Lung (tissue), 10 donors: Measurements from ENCODE around the gene RUBCN. TPM values are rescaled to one million over a fixed set of nuclear protein-coding genes. Genes with fewer than 3 reads are reported as not detected.
A peak's percentile ranks its signal among the peaks of the same experiment; 100 is the strongest.
"Not testable (repeated sequence)": the region's sequence is repeated elsewhere in the genome, so short reads cannot be mapped to it uniquely, and the experiment has no call there.

Source experiments
- ATAC-seq: fragments of 200-7000 bp; cut with Tn5 transposase; one replicate; pipeline ENCODE4 v1.9.1; 2020; ENCODE audit warnings: moderate number of reproducible peaks; ENCODE audit not compliant: insufficient read depth, low FRiP score
- DNase-seq, 3 donors: peaks; one replicate each; pipeline ENCODE4 v3.0.0-alpha.2; 2013 to 2017
- H3K27ac ChIP-seq, 2 donors: one replicate each; pipeline ENCODE4 v1.5.1; 2013; ENCODE audit warnings: mild to moderate bottlenecking in 2 of 2, moderate library complexity in 2 of 2, control low read depth in 1 of 2, inconsistent platforms in 1 of 2, low read depth in 1 of 2, low read length in 1 of 2
- H3K27me3 ChIP-seq, 3 donors: one replicate each; pipeline ENCODE4 v1.5.1; 2013; ENCODE audit warnings: low read length in 2 of 3; ENCODE audit not compliant: control insufficient read depth in 3 of 3, insufficient read depth in 3 of 3
- H3K36me3 ChIP-seq, 4 donors: one replicate each; pipeline ENCODE4 v1.5.1; 2013; ENCODE audit warnings: low read length in 4 of 4, mild to moderate bottlenecking in 1 of 4, moderate library complexity in 1 of 4; ENCODE audit not compliant: control insufficient read depth in 4 of 4, insufficient read depth in 4 of 4
- H3K4me1 ChIP-seq, 5 donors: one replicate each; pipeline ENCODE4 v1.5.1; 2013; ENCODE audit warnings: low read length in 5 of 5, mild to moderate bottlenecking in 2 of 5, moderate library complexity in 1 of 5; ENCODE audit not compliant: control insufficient read depth in 5 of 5, insufficient read depth in 5 of 5
- H3K4me3 ChIP-seq: one replicate; pipeline ENCODE4 v1.5.1; 2013; ENCODE audit warnings: mild to moderate bottlenecking, control low read depth, moderate library complexity
- H3K9ac ChIP-seq, 2 donors: one replicate each; pipeline ENCODE4 v1.5.1; 2013; ENCODE audit warnings: low read length in 2 of 2, control low read depth in 1 of 2; ENCODE audit not compliant: insufficient read depth in 1 of 2
- H3K9me3 ChIP-seq, 4 donors: one replicate each; pipeline ENCODE4 v1.5.1; 2013; ENCODE audit warnings: low read length in 3 of 4, mild to moderate bottlenecking in 1 of 4, moderate library complexity in 1 of 4; ENCODE audit not compliant: control insufficient read depth in 4 of 4, insufficient read depth in 3 of 4
- WGBS, 2 donors: extraction: QIAGEN DNeasy Blood & Tissue Kit; methylation state at CpG; one replicate each; pipeline ENCODE4 v1.1.7; 2013; 5-methylcytosine and 5-hydroxymethylcytosine counted together
- polyA plus RNA-seq, 2 donors: library from polyadenylated mRNA; stranded (reverse); fragments of 200-250 nt; gene quantifications; one replicate each; pipeline ENCODE4 v1.2.1, GENCODE V29; 2013
- total RNA-seq, 2 donors: library from RNA; depleted of rRNA in 1 of 2; stranded (reverse); fragments of >200 nt in 1 of 2; gene quantifications; one replicate each; pipeline ENCODE4 v1.2.1, GENCODE V29; 2014 to 2021
- donor health status: Bipolar disorder and iron deficiency.
- donor health status: healthy.
- donor health status: DM: yes; HTN: yes; CAD: no.

The RUBCN gene
- total and polyA plus RNA-seq, 4 donors: 11.9 to 34.1 (median 16.3) TPM

GRCh38 chr3:197658706-197659105 is 78.0 kb downstream of the RUBCN start:
- not testable (repeated sequence) for H3K36me3 ChIP-seq, DNase-seq, H3K27ac ChIP-seq, H3K4me1 ChIP-seq, H3K9ac ChIP-seq, H3K4me3 ChIP-seq, H3K27me3 ChIP-seq, ATAC-seq, H3K9me3 ChIP-seq
- 79 to 91% methylated on average over 12 to 13 of the region's 13 CpGs for WGBS, 2 donors

GRCh38 chr3:197657541-197658292 is 79.0 kb downstream of the RUBCN start:
- H3K36me3 ChIP-seq, H3K27me3 ChIP-seq, H3K27ac ChIP-seq, H3K9ac ChIP-seq, H3K9me3 ChIP-seq, ATAC-seq, H3K4me3 ChIP-seq, DNase-seq, H3K4me1 ChIP-seq: not testable (repeated sequence)
- 90 to 93% methylated on average over 16 to 21 of the region's 30 CpGs for WGBS, 2 donors

GRCh38 chr3:197656960-197657359 is 79.7 kb downstream of the RUBCN start:
- H3K9ac ChIP-seq, H3K27me3 ChIP-seq, H3K9me3 ChIP-seq, H3K36me3 ChIP-seq, H3K27ac ChIP-seq, DNase-seq, H3K4me3 ChIP-seq, ATAC-seq, H3K4me1 ChIP-seq: not testable (repeated sequence)
- 90 to 91% methylated on average over 10 to 11 of the region's 12 CpGs for WGBS, 2 donors

- 75 to 94% methylated on average over 2 of the region's 3 CpGs for WGBS, 2 donors
- ATAC-seq: not testable (repeated sequence)
Observed at GRCh38 chr3:197656129-197656528, 80.6 kb downstream of the RUBCN start.

GRCh38 chr3:197654998-197655330 is 81.7 kb downstream of the RUBCN start:
- not testable (repeated sequence) for H3K4me3 ChIP-seq, H3K27me3 ChIP-seq, H3K27ac ChIP-seq, H3K4me1 ChIP-seq, H3K36me3 ChIP-seq, H3K9me3 ChIP-seq, H3K9ac ChIP-seq, DNase-seq, ATAC-seq
- WGBS, 2 donors: no CpG with 5 or more reads among the region's 22 CpGs

More at GRCh38 chr3:197656129-197656528, 80.6 kb downstream of the RUBCN start:
- H3K9ac ChIP-seq, H3K36me3 ChIP-seq, H3K27ac ChIP-seq, DNase-seq, H3K4me3 ChIP-seq, H3K9me3 ChIP-seq, H3K27me3 ChIP-seq, H3K4me1 ChIP-seq: not testable (repeated sequence)

- 3 to 7% methylated on average over 8 to 18 of the region's 100 CpGs for WGBS, 2 donors
- not testable (repeated sequence) for DNase-seq
Observed at GRCh38 chr3:197654090-197654997, 82.4 kb downstream of the RUBCN start.

GRCh38 chr3:197652860-197653259 is 83.8 kb downstream of the RUBCN start:
- H3K4me1 ChIP-seq, H3K27ac ChIP-seq, DNase-seq, H3K36me3 ChIP-seq, H3K9me3 ChIP-seq, H3K4me3 ChIP-seq, H3K9ac ChIP-seq, H3K27me3 ChIP-seq, ATAC-seq: not testable (repeated sequence)
- 50 to 57% methylated on average over 1 to 6 of the region's 10 CpGs for WGBS, 2 donors

More at GRCh38 chr3:197654090-197654997, 82.4 kb downstream of the RUBCN start:
- not testable (repeated sequence) for H3K36me3 ChIP-seq, H3K27me3 ChIP-seq, H3K4me3 ChIP-seq, H3K9me3 ChIP-seq, H3K4me1 ChIP-seq, H3K9ac ChIP-seq
- ATAC-seq: peak; percentile 99
- peak overlapping the region in 1 of 2 donors; percentile 80 for H3K27ac ChIP-seq

GRCh38 chr3:197647649-197648048 is 89.1 kb downstream of the RUBCN start:
- 88 to 100% methylated on average over 4 of the region's 7 CpGs for WGBS, 2 donors
- ATAC-seq, H3K4me1 ChIP-seq, H3K27me3 ChIP-seq, H3K27ac ChIP-seq, DNase-seq, H3K36me3 ChIP-seq, H3K4me3 ChIP-seq, H3K9ac ChIP-seq, H3K9me3 ChIP-seq: not testable (repeated sequence)
